Astrocyte of the cerebellum (primary cell): ENCODE results near the gene HMGN2.

ENCODE experiments used
- DNase-seq: peaks from one replicate; pipeline ENCODE4 v3.0.0-alpha.2; 2011; ENCODE audit warnings: low read depth
- H3K4me3 ChIP-seq: 2 replicates; pipeline ENCODE4 v1.5.1; 2011; ENCODE audit warnings: mild to moderate bottlenecking, low read depth, low read length, moderate library complexity
- in situ Hi-C: cut with HindIII; loops from 2 replicates; pipeline ENCODE4 v1.10.0; 2017; ENCODE audit warnings: low sequenced_read_pairs
- TF ChIP-seq, protein P1 (sequence below): IDR thresholded peaks from 2 replicates; pipeline ENCODE4 v1.5.1; 2012; ENCODE audit warnings: low read length, low read depth, moderate library complexity, mild to moderate bottlenecking; ENCODE audit errors: missing control alignments

Gene HMGN2

DNA sequence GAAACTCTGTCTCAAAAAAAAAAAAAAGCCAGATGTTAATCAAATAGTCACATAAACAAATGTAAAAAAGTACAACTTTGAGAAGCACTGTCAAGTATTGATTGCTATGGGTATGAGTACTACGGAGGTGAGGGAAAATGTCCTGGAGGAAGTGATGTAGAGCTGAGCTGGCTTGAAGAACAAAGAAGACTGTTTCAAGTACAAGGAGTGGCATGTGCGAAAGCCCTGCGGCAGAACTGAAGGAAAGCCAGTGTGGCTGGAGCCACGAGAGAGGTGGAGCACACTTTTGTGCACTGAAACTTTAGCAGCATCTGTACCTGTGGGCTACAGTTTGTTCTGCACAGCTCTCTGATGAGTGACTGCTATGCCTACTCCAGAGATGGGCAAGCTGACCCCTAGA lies 51.9 kb downstream of the HMGN2 start:
- in situ Hi-C loops: no loop called here
- TF ChIP-seq, protein P1, sequence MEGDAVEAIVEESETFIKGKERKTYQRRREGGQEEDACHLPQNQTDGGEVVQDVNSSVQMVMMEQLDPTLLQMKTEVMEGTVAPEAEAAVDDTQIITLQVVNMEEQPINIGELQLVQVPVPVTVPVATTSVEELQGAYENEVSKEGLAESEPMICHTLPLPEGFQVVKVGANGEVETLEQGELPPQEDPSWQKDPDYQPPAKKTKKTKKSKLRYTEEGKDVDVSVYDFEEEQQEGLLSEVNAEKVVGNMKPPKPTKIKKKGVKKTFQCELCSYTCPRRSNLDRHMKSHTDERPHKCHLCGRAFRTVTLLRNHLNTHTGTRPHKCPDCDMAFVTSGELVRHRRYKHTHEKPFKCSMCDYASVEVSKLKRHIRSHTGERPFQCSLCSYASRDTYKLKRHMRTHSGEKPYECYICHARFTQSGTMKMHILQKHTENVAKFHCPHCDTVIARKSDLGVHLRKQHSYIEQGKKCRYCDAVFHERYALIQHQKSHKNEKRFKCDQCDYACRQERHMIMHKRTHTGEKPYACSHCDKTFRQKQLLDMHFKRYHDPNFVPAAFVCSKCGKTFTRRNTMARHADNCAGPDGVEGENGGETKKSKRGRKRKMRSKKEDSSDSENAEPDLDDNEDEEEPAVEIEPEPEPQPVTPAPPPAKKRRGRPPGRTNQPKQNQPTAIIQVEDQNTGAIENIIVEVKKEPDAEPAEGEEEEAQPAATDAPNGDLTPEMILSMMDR: no peak
- DNase-seq: no peak
- H3K4me3 ChIP-seq: no peak overlapping the region
